Ovary (tissue), 9 donors: ENCODE data around the gene ERG. TPM values are rescaled to one million over a fixed set of nuclear protein-coding genes. Genes with fewer than 3 reads are reported as not detected.
A peak's percentile ranks its signal among the peaks of the same experiment; 100 is the strongest.

Experiments
- DNase-seq, 5 donors: peaks; one replicate each; pipeline ENCODE4 v3.0.0-alpha.2; 2019 to 2020
- H3K27ac ChIP-seq, 2 donors: fragments of 200-600 bp; one replicate each; pipeline versions ENCODE4 v1.5.1 to v1.8.0; 2019 to 2022
- H3K27me3 ChIP-seq: fragments of 200-600 bp; one replicate; pipeline ENCODE4 v1.8.0; 2022
- H3K36me3 ChIP-seq: fragments of 200-600 bp; sonication (generic); one replicate; pipeline ENCODE4 v1.5.1; 2019
- H3K4me1 ChIP-seq: one replicate; pipeline ENCODE4 v1.8.1; 2013; ENCODE audit warnings: mild to moderate bottlenecking, moderate library complexity; ENCODE audit not compliant: insufficient read depth
- H3K4me3 ChIP-seq: fragments of 200-600 bp; sonication (generic); one replicate; pipeline ENCODE4 v1.5.1; 2017
- H3K9me3 ChIP-seq, 2 donors: fragments of 200-600 bp in 1 of 2; sonication (generic) in 1 of 2; one replicate each; pipeline versions ENCODE4 v1.5.1 to v1.8.1; 2013 to 2019; ENCODE audit warnings: mild to moderate bottlenecking in 1 of 2, moderate library complexity in 1 of 2
- EP300 ChIP-seq: sonication (generic); formaldehyde crosslinking; IDR thresholded peaks from one replicate; pipeline ENCODE4 v1.6.1; 2017; ENCODE audit warnings: antibody characterized with exemption
- POLR2A ChIP-seq: fragments of 450-650 bp; IDR thresholded peaks from one replicate; pipeline ENCODE4 v1.6.1; 2017; ENCODE audit warnings: antibody characterized with exemption, mild to moderate bottlenecking, moderate library complexity
- WGBS, 3 donors: extraction: QIAGEN DNeasy Blood & Tissue Kit in 1 of 3; methylation state at CpG; one replicate each; pipeline versions ENCODE4 v1.1.5 to v1.1.7; 2013 to 2017; 5-methylcytosine and 5-hydroxymethylcytosine counted together
- intact Hi-C, 4 donors: fragments of 100-400 bp; cut with DNase I; formaldehyde crosslinking; loops; one replicate each; pipeline versions ENCODE4 v1.11.0 to v1.15.1; 2022 to 2023
- polyA plus RNA-seq, 2 donors: library from polyadenylated mRNA; stranded (reverse); fragments of 200-250 nt in 1 of 2; fragments of 350-450 nt in 1 of 2; fragmentation: Illumina TruSeq in 1 of 2; extraction: RNeasy Lipid Tissue Mini Kit (QIAGEN cat#74804) in 1 of 2; gene quantifications; one replicate each; pipeline ENCODE4 v1.2.3, GENCODE V29; 2013 to 2014
- total RNA-seq, 7 donors: library from RNA; depleted of rRNA in 2 of 7; stranded (reverse); fragments of >200 nt in 2 of 7; fragmentation: NEBNext Ultra II Directional in 3 of 7; extraction: Animal tissue kit (Norgen Biotek cat#: 25700) in 3 of 7; gene quantifications; one replicate each; pipeline versions ENCODE4 v1.1.0 to v1.2.4, GENCODE V29; 2016 to 2023
- TF ChIP-seq, protein P1 (sequence below), 3 donors: fragments of 450-650 bp in 2 of 3; fragments of 200-600 bp in 1 of 3; IDR thresholded peaks; one replicate each; pipeline versions ENCODE4 v1.5.1 to v1.8.0; 2016 to 2022; ENCODE audit warnings: antibody characterized with exemption in 3 of 3, mild to moderate bottlenecking in 1 of 3
- donor health status: DM: no; HTN: no; CAD: no; lungs with moderate emphysema.
- donor health status: DM: no; HTN: no; CAD: no.
- donor health status: Bipolar disorder and iron deficiency.
- donor health status: DM: yes; HTN: yes; CAD: no.
- donor health status: DM: no; HTN: no; CAD: no.
- donor health status: DM: yes; HTN: yes; CAD: no.

ERG gene
- total and polyA plus RNA-seq, 9 donors: 3.8 to 23.1 (median 9.5) TPM

DNA sequence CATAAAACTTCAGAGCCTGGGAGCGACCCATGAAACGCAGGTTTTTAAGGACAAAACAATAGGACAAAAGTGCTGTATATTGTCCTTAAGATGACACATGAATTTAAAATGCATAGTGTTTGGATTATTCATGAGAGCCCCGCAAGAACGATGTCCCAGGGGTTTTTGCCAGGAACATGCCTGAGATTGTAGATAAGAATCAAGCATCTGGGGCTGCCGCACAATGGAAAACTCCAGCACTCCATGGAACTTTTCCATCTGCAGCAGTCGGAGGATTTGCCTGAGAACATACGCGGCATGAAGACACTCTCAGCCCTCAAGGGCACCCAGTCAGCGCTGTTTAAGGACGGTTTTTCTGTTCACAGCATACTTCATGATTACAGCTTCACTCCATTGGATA is 5.3 kb upstream of the ERG start:
- H3K9me3 ChIP-seq: no peaks in the 10 kb centered on the region
- DNase-seq: no peak
- H3K4me3 ChIP-seq: no peak overlapping the region
- no peaks in the 10 kb centered on the region for H3K27me3 ChIP-seq
- WGBS, 3 donors: 79 to 88% (median 86%) methylated on average over 10 of the region's 10 CpGs
- no peaks in the 10 kb centered on the region for H3K36me3 ChIP-seq
- H3K27ac ChIP-seq: no peak overlapping the region
- TF ChIP-seq, protein P1, sequence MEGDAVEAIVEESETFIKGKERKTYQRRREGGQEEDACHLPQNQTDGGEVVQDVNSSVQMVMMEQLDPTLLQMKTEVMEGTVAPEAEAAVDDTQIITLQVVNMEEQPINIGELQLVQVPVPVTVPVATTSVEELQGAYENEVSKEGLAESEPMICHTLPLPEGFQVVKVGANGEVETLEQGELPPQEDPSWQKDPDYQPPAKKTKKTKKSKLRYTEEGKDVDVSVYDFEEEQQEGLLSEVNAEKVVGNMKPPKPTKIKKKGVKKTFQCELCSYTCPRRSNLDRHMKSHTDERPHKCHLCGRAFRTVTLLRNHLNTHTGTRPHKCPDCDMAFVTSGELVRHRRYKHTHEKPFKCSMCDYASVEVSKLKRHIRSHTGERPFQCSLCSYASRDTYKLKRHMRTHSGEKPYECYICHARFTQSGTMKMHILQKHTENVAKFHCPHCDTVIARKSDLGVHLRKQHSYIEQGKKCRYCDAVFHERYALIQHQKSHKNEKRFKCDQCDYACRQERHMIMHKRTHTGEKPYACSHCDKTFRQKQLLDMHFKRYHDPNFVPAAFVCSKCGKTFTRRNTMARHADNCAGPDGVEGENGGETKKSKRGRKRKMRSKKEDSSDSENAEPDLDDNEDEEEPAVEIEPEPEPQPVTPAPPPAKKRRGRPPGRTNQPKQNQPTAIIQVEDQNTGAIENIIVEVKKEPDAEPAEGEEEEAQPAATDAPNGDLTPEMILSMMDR (IDR thresholded peaks at IDR 0.05): no peak
- no peak for TF ChIP-seq EP300
- TF ChIP-seq POLR2A: no peak
- H3K4me1 ChIP-seq: peaks cover under 1% of the 10 kb centered on the region
- intact Hi-C loops: loop anchor here in 3 of 4 donors (10.0 kb wide), 3 partner anchors 211 to 641 kb away; no protein-coding TSS in a partner anchor

DNA sequence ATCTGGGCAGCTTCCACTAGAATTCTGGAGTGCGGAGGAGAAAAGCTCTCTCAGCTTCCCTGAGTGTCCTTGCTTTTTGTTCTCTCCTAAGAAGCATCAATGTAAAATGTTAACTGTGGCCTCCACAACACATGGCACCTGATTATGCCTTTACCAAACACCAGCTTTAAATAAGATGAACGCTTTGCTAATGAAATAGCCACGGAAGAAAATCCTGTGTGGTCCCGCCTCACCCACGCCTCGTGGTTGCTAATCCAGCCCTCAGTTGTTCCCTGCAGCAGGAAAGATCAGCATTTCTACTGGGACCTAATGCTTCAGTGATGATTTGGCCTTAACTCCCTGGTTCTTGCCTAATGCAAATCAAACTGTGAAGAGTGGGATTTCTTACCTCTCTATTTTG is 1.8 kb upstream of the ERG start:
- no peak for DNase-seq
- intact Hi-C loops: loop anchor here in 3 of 4 donors (10.0 kb wide), 3 partner anchors 215 to 645 kb away; no protein-coding TSS in a partner anchor
- Histone ChIP-seq H3K9me3 (no peaks in the 10 kb centered on the region), H3K36me3 (no peaks in the 10 kb centered on the region), H3K4me1 (peaks cover 2% of the 10 kb centered on the region), H3K27ac (no peak overlapping the region), H3K4me3 (no peak overlapping the region), H3K27me3 (no peaks in the 10 kb centered on the region)
- TF ChIP-seq EP300 (no peak), POLR2A (no peak)
- TF ChIP-seq, protein P1 (IDR thresholded peaks at IDR 0.05): no peak
- 74 to 80% (median 79%) methylated on average over 6 of the region's 6 CpGs for WGBS, 3 donors

DNA sequence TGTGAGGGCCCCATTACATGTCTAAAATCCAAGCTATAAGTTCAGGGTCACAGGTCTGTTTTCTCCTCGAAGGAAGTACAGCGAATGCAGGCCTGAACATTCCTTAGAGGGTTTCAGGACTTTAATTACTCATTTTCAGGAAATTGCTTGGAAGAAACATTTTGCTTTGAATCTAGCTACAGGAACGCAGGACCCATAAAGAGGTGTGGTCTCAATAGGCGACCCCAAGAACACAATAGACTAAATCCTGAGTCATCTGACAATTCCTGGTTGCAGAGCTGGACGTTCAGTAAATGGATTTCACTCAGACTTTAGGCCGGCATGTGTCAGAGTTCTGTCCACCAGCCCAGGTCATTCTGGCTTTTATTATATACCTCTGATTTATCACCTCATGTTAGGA is 1.0 kb upstream of the ERG start:
- intact Hi-C loops: no loop called here
- H3K9me3 ChIP-seq: no peaks in the 10 kb centered on the region
- H3K4me1 ChIP-seq: peaks cover 2% of the 10 kb centered on the region
- no peak for DNase-seq
- 26 to 55% (median 40%) methylated on average over 6 of the region's 6 CpGs for WGBS, 3 donors
- no peaks in the 10 kb centered on the region for H3K27me3 ChIP-seq
- H3K36me3 ChIP-seq: no peaks in the 10 kb centered on the region
- H3K4me3 ChIP-seq: no peak overlapping the region
- TF ChIP-seq POLR2A (no peak), EP300 (no peak)
- TF ChIP-seq, protein P1 (IDR thresholded peaks at IDR 0.05): no peak
- H3K27ac ChIP-seq: peak overlapping the region in 1 of 2 donors; percentile 18

DNA sequence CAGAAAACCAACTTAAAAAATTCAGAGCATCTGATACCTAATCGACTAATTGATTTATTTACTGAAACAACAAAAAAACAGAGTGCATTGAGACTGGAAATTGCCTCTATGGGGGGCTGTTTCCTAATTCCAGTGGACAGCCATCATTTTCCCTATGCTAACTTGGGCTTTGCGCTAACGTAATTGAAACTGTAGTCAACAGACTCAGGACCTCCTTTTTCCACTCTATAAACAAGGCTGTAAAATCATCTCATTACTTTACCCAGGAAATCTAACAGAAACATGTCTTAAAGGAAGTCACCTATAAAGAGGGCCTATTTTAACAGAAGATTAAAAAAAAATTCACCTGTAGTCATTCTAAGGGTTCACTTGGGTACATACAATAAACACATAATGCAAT is 2.1 kb downstream of the ERG start:
- 83 to 93% (median 90%) methylated on average over 3 of the region's 3 CpGs for whole genome bisulfite sequencing, 3 donors
- Histone ChIP-seq H3K36me3 (no peaks in the 10 kb centered on the region), H3K4me1 (peaks cover 2% of the 10 kb centered on the region), H3K27ac (no peak overlapping the region), H3K4me3 (no peak overlapping the region), H3K9me3 (no peaks in the 10 kb centered on the region), H3K27me3 (no peaks in the 10 kb centered on the region)
- intact Hi-C loops: no loop called here
- DNase-seq: no peak
- TF ChIP-seq, protein P1 (IDR thresholded peaks at IDR 0.05): no peak
- no peak for TF ChIP-seq EP300
- no peak for TF ChIP-seq POLR2A
